Measurements from ENCODE around the gene PHKA1. TPM values are rescaled to one million over a fixed set of nuclear protein-coding genes. Genes with fewer than 3 reads are reported as not detected.
A peak's percentile ranks its signal among the peaks of the same experiment; 100 is the strongest.

Gene PHKA1
- polyA plus RNA-seq, 2 of the 4 experiments (the other 2 are of a cell fraction): 18.3 to 35.4 TPM

DNA sequence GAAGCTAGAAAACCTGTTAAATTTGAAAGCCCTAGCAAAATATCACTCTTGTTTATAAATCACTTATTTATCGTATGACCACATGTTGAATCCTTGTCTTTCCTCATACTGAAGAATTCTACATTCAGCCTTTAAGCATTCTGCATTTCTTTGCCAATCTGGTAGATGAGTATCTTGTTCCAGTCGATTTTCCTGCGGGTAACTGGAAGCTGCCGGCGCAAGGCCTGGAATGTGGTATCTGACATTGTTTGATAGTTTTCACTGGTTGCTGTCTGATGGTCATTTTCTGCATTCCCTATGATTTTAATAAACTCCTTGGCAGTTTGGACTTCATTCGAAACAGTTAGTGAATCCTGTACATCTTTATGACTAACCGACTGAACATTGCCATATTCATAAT, 13.7 kb upstream of the PHKA1 start:
- Histone ChIP-seq H3K4me2 (no peak overlapping the region), H3K4me1 (no peaks in the 10 kb centered on the region), H3K9me3 (no peaks in the 10 kb centered on the region), H3K27ac (no peak overlapping the region), H3K4me3 (no peak overlapping the region)
- POLR2A ChIA-PET: no interaction called here
- DNase-seq (ENCODE audit: low read depth in 1 of 2, low spot score in 1 of 2) (no peak), FAIRE-seq (no peak), ATAC-seq (no peak)
- TF ChIP-seq CBX2 (IDR thresholded peaks at IDR 0.05; ENCODE audit: borderline replicate concordance, low read depth) (no peak), NR3C1 (IDR thresholded peaks at IDR 0.05) (no peak), MYC (IDR thresholded peaks at IDR 0.05; ENCODE audit: borderline replicate concordance, low read length) (no peak), NFE2L2 (conservative IDR thresholded peaks at IDR 0.05; ENCODE audit: low read length) (no peak), RAD21 (conservative IDR thresholded peaks at IDR 0.05 in 1 of 2, IDR thresholded peaks at IDR 0.05 in 1 of 2) (no peak), CBX8 (IDR thresholded peaks at IDR 0.05) (no peak), PHF8 (IDR thresholded peaks at IDR 0.05; ENCODE audit: borderline replicate concordance, low read depth) (no peak), RARB (CRISPR knock-in tag; IDR thresholded peaks at IDR 0.05) (no peak), MAFK (IDR thresholded peaks at IDR 0.05; ENCODE audit: partially characterized antibody) (no peak), EHMT2 (IDR thresholded peaks at IDR 0.05; ENCODE audit: low read depth) (no peak), POLR2A (IDR thresholded peaks at IDR 0.05; ENCODE audit: low read length) (no peak), ZNF302 (CRISPR knock-in tag; IDR thresholded peaks at IDR 0.05) (no peak), HOXB5 (CRISPR knock-in tag; IDR thresholded peaks at IDR 0.05) (no peak), CHD2 (IDR thresholded peaks at IDR 0.05; ENCODE audit: low read length, partially characterized antibody) (no peak), ZFP36 (IDR thresholded peaks at IDR 0.05; ENCODE audit: borderline replicate concordance, partially characterized antibody) (no peak)
- TF ChIP-seq, protein P1, sequence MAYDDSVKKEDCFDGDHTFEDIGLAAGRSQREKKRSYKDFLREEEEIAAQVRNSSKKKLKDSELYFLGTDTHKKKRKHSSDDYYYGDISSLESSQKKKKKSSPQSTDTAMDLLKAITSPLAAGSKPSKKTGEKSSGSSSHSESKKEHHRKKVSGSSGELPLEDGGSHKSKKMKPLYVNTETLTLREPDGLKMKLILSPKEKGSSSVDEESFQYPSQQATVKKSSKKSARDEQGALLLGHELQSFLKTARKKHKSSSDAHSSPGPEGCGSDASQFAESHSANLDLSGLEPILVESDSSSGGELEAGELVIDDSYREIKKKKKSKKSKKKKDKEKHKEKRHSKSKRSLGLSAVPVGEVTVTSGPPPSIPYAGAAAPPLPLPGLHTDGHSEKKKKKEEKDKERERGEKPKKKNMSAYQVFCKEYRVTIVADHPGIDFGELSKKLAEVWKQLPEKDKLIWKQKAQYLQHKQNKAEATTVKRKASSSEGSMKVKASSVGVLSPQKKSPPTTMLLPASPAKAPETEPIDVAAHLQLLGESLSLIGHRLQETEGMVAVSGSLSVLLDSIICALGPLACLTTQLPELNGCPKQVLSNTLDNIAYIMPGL (CRISPR knock-in tag; IDR thresholded peaks at IDR 0.05; ENCODE audit: borderline replicate concordance): no peak
- TF ChIP-seq, protein P2, sequence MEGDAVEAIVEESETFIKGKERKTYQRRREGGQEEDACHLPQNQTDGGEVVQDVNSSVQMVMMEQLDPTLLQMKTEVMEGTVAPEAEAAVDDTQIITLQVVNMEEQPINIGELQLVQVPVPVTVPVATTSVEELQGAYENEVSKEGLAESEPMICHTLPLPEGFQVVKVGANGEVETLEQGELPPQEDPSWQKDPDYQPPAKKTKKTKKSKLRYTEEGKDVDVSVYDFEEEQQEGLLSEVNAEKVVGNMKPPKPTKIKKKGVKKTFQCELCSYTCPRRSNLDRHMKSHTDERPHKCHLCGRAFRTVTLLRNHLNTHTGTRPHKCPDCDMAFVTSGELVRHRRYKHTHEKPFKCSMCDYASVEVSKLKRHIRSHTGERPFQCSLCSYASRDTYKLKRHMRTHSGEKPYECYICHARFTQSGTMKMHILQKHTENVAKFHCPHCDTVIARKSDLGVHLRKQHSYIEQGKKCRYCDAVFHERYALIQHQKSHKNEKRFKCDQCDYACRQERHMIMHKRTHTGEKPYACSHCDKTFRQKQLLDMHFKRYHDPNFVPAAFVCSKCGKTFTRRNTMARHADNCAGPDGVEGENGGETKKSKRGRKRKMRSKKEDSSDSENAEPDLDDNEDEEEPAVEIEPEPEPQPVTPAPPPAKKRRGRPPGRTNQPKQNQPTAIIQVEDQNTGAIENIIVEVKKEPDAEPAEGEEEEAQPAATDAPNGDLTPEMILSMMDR (IDR thresholded peaks at IDR 0.05): no peak
- TF ChIP-seq, protein P3, sequence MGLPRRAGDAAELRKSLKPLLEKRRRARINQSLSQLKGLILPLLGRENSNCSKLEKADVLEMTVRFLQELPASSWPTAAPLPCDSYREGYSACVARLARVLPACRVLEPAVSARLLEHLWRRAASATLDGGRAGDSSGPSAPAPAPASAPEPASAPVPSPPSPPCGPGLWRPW (IDR thresholded peaks at IDR 0.05): no peak
- CTCF ChIA-PET: no interaction called here
- WGBS (ENCODE audit: missing lambda C conversion rate): 79% methylated on average over 7 of the region's 7 CpGs

DNA sequence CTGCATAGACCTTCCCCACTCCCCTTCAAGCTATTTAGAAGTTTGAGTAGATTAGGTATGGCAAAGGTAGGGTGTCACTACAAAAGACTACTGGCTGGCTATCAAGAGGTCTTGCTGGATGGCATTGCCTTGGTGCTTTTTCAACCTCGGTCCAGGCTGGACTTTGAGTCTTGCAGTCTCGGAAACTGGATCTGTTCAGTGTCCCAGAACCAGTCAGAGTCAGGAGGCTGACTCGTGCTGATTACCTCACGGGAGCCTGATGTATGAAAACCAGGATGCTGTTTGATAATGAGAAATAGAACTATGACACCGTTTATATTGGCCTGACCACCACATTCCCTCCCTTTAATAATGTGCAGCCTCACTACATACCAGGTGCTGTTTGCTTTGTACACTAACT, 2.7 kb upstream of the PHKA1 start:
- no peak overlapping the region for H3K27ac ChIP-seq
- H3K4me3 ChIP-seq: no peak overlapping the region
- WGBS (ENCODE audit: missing lambda C conversion rate): 44% methylated on average over 5 of the region's 5 CpGs
- ATAC-seq: no peak
- DNase-seq (ENCODE audit: low read depth in 1 of 2, low spot score in 1 of 2): peak in 1 of 2 experiments; percentile 12
- POLR2A ChIA-PET: no interaction called here
- H3K4me1 ChIP-seq: peaks cover 7% of the 10 kb centered on the region; the same call in 1 of the 3 replicates
- CTCF ChIA-PET: no interaction called here
- no peak for FAIRE-seq
- no peaks in the 10 kb centered on the region for H3K9me3 ChIP-seq
- H3K4me2 ChIP-seq: no peak overlapping the region
- TF ChIP-seq, protein P4, sequence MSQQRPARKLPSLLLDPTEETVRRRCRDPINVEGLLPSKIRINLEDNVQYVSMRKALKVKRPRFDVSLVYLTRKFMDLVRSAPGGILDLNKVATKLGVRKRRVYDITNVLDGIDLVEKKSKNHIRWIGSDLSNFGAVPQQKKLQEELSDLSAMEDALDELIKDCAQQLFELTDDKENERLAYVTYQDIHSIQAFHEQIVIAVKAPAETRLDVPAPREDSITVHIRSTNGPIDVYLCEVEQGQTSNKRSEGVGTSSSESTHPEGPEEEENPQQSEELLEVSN (IDR thresholded peaks at IDR 0.05; ENCODE audit: borderline replicate concordance, low read depth): no peak
- TF ChIP-seq FOXS1 (CRISPR knock-in tag; IDR thresholded peaks at IDR 0.05): no peak
- no peak for TF ChIP-seq MAZ (IDR thresholded peaks at IDR 0.05; ENCODE audit: borderline replicate concordance, low read depth, low read length)
- no peak for TF ChIP-seq HOXB13 (CRISPR knock-in tag; IDR thresholded peaks at IDR 0.05; ENCODE audit: low read depth)
- no peak for TF ChIP-seq CHD4 (IDR thresholded peaks at IDR 0.05; ENCODE audit: borderline replicate concordance)
- TF ChIP-seq ZFP36 (IDR thresholded peaks at IDR 0.05; ENCODE audit: borderline replicate concordance, partially characterized antibody): no peak
- TF ChIP-seq MAFK (IDR thresholded peaks at IDR 0.05; ENCODE audit: partially characterized antibody): no peak
- no peak for TF ChIP-seq ZSCAN20 (CRISPR knock-in tag; IDR thresholded peaks at IDR 0.05)
- TF ChIP-seq, protein P3 (IDR thresholded peaks at IDR 0.05): no peak
- no peak for TF ChIP-seq TP53 (CRISPR knock-in tag; IDR thresholded peaks at IDR 0.05)
- no peak for TF ChIP-seq HOXB5 (CRISPR knock-in tag; IDR thresholded peaks at IDR 0.05)
- TF ChIP-seq, protein P5, sequence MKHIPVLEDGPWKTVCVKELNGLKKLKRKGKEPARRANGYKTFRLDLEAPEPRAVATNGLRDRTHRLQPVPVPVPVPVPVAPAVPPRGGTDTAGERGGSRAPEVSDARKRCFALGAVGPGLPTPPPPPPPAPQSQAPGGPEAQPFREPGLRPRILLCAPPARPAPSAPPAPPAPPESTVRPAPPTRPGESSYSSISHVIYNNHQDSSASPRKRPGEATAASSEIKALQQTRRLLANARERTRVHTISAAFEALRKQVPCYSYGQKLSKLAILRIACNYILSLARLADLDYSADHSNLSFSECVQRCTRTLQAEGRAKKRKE (CRISPR knock-in tag; IDR thresholded peaks at IDR 0.05; ENCODE audit: low read depth): no peak
- no peak for TF ChIP-seq CHD2 (IDR thresholded peaks at IDR 0.05; ENCODE audit: low read length, partially characterized antibody)
